SK-N-MC (cell line): ENCODE data around the gene RNF130.

Experiments used
- EZH2 ChIP-seq: fragments of 200-600 bp; sonication (generic); IDR thresholded peaks from one replicate; pipeline ENCODE4 v1.6.1; 2017; ENCODE audit warnings: antibody characterized with exemption
- POLR2AphosphoS5 ChIP-seq: IDR thresholded peaks from 2 replicates; pipeline ENCODE4 v1.6.1; 2012; ENCODE audit warnings: mild to moderate bottlenecking, low read depth, low read length, borderline replicate concordance

DNA sequence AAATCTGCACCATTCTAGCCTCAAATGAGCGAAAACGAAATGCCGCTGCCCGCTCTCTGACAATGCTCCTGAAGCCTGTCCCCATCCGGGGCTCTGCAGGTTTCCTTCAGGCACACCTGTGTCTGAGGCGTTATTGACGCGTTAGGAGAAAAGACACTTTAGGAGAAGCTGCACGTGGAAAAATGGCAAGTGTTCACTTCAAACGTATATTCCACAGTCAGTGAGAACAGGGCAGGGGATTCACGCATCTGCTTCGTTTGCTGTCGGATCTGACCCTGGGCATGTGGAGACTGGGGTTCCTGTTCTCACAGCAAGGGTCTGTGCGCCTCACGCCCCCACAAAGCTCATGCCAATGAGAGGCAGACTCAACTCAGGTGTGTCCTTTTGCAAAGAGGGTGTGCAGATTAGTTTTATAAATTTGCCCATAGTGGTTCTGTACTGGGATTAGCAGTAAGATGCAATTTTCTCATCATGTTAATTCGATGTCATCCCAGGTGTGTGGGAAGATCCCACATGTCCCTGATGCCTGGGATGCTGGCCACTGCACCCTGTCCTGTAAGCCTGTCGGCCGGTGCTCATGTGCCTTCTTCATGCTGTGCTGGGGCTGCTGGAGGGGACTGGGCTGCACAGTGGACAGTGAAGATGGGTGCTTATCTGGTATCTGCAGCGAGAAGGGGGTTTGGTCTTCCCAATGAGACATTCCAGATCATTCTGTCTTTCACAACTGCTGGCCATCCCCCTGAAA, 152.6 kb downstream of the RNF130 start:
- no peak for TF ChIP-seq POLR2AphosphoS5
- no peak for TF ChIP-seq EZH2
